Measurements from ENCODE around the gene RNF215.

The RNF215 gene

DNA sequence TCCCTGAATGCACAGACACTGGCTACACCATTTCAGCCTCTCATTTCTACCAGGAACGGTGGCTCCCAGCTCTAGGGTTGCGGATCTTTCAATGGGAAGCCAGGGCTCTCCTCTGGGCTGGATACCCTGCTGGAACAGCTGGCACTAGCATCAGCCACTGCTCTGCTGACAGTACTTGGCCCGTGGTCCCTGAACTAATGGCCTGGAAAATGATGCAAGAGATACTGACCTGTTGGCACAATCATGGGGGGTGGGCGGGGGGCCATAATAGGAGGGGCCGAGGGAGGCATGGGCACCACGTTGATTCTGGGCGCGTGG is 49.8 kb downstream of the RNF215 start:
- TF ChIP-seq MYC (IDR thresholded peaks at IDR 0.05; ENCODE audit: low read depth, low read length): no peak
- TF ChIP-seq, protein P1, sequence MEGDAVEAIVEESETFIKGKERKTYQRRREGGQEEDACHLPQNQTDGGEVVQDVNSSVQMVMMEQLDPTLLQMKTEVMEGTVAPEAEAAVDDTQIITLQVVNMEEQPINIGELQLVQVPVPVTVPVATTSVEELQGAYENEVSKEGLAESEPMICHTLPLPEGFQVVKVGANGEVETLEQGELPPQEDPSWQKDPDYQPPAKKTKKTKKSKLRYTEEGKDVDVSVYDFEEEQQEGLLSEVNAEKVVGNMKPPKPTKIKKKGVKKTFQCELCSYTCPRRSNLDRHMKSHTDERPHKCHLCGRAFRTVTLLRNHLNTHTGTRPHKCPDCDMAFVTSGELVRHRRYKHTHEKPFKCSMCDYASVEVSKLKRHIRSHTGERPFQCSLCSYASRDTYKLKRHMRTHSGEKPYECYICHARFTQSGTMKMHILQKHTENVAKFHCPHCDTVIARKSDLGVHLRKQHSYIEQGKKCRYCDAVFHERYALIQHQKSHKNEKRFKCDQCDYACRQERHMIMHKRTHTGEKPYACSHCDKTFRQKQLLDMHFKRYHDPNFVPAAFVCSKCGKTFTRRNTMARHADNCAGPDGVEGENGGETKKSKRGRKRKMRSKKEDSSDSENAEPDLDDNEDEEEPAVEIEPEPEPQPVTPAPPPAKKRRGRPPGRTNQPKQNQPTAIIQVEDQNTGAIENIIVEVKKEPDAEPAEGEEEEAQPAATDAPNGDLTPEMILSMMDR (IDR thresholded peaks at IDR 0.05; ENCODE audit: low read depth, low read length): no peak
- TF ChIP-seq, protein P2, sequence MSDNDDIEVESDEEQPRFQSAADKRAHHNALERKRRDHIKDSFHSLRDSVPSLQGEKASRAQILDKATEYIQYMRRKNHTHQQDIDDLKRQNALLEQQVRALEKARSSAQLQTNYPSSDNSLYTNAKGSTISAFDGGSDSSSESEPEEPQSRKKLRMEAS (IDR thresholded peaks at IDR 0.05; ENCODE audit: low read depth, low read length): no peak
- TF ChIP-seq POLR2A (IDR thresholded peaks at IDR 0.05; ENCODE audit: extremely low read depth, insufficient read length): no peak
- no peak for DNase-seq (ENCODE audit: low read depth)
- H3K4me3 ChIP-seq (ENCODE audit: low read depth, low read length): no peak overlapping the region

DNA sequence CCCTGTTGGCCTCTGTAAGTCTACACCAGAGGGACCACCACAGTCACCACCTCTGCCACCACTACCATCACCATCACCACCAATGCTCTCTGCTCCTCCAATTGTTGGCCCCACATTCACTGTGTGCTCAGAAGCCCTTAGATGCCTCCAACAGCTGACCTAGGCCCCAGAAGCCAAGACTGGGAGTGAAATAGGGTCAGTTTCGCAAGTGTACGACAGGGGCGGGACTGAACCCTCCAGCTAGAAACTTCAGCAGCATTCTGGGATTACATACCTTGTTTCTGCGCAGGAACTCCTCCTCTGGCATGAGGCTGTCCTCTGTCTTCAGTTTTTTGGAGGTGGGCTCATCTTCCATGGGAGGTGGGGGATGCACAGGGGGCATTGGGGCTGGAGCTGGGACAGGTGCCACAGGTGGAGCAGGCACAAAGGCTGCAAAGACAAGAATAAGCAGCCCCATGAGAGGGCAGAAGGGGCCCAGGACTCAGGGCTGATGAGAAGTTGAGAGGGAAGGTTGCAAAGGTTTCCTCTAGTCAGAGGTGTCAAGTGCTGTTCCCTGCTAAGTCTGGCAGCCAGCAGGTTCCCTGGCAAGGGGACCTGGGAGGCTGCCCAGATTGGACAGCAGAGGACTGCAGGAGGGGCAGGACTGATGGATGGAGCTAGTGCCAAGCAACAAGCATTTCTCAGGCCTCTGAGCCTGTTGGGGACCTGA is 50.3 kb downstream of the RNF215 start:
- H3K4me3 ChIP-seq (ENCODE audit: low read depth, low read length): no peak overlapping the region
- TF ChIP-seq, protein P2 (IDR thresholded peaks at IDR 0.05; ENCODE audit: low read depth, low read length): no peak
- no peak for DNase-seq (ENCODE audit: low read depth)

DNA sequence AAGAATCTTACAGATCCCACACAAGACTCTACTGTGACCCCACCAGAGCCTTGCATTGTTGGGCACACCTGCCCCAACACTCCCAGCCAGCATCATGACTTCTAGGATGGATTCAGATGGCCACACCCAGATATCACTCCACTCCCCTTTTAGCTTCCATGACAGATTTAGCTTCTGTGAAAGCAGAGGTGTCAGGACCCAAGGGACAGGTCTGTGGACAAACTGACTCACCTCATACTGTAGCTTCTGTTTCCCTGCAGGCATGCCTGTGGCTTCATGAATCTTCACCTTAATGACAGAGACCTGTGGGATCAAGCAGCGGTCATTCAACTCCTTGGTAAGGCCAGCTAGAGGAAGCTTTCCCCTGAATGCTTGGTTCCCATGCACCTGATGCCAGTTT is 52.0 kb downstream of the RNF215 start:
- DNase-seq (ENCODE audit: low read depth): no peak
- TF ChIP-seq MYC (IDR thresholded peaks at IDR 0.05; ENCODE audit: low read depth, low read length): no peak
- no peak for TF ChIP-seq POLR2A (IDR thresholded peaks at IDR 0.05; ENCODE audit: extremely low read depth, insufficient read length)
- TF ChIP-seq, protein P1 (IDR thresholded peaks at IDR 0.05; ENCODE audit: low read depth, low read length): no peak
- TF ChIP-seq, protein P2 (IDR thresholded peaks at IDR 0.05; ENCODE audit: low read depth, low read length): no peak
- no peak overlapping the region for H3K4me3 ChIP-seq (ENCODE audit: low read depth, low read length)

DNA sequence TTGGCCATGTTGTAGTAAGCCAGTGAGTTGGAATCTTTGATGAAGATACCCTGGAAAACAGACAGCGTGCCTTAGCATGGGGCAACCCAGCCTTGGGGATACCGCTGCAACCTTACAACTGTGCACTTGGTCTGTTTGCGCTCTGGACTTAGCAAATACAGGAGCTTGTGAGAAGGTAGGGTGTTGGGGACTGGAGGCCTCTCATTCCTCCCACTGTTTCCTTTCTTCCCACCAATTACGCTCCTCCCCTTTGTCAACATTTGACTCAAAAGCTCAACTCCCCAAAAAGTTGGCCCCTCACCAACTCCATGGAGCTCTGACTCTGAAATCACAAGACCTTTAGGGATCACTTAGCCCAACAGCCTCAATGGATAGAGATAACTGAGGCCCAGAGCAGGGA is 52.6 kb downstream of the RNF215 start:
- DNase-seq (ENCODE audit: low read depth): no peak
- no peak overlapping the region for H3K4me3 ChIP-seq (ENCODE audit: low read depth, low read length)
- TF ChIP-seq, protein P1 (IDR thresholded peaks at IDR 0.05; ENCODE audit: low read depth, low read length): no peak
- TF ChIP-seq POLR2A (IDR thresholded peaks at IDR 0.05; ENCODE audit: extremely low read depth, insufficient read length): no peak
- TF ChIP-seq, protein P2 (IDR thresholded peaks at IDR 0.05; ENCODE audit: low read depth, low read length): no peak
- no peak for TF ChIP-seq MYC (IDR thresholded peaks at IDR 0.05; ENCODE audit: low read depth, low read length)

DNA sequence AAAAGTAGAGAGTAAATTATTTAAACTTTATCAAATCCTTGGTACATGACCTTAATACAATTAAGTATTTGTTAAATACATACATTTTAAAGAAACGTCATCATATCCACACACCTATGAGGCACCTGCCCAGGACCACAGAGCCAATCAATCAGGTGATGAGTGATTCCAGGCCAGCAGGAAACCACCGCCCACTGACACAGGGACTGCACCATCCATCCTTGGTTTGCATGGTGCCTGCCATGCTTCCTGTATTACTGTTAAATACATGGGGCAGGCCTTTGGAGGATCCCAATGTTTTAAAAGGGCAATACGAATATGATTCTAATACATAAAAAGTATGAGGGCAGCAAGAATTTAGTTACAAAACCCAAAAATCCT is 53.5 kb downstream of the RNF215 start:
- TF ChIP-seq, protein P1 (IDR thresholded peaks at IDR 0.05; ENCODE audit: low read depth, low read length): no peak
- TF ChIP-seq, protein P2 (IDR thresholded peaks at IDR 0.05; ENCODE audit: low read depth, low read length): no peak
- TF ChIP-seq POLR2A (IDR thresholded peaks at IDR 0.05; ENCODE audit: extremely low read depth, insufficient read length): no peak
- no peak for TF ChIP-seq MYC (IDR thresholded peaks at IDR 0.05; ENCODE audit: low read depth, low read length)
- DNase-seq (ENCODE audit: low read depth): no peak

DNA sequence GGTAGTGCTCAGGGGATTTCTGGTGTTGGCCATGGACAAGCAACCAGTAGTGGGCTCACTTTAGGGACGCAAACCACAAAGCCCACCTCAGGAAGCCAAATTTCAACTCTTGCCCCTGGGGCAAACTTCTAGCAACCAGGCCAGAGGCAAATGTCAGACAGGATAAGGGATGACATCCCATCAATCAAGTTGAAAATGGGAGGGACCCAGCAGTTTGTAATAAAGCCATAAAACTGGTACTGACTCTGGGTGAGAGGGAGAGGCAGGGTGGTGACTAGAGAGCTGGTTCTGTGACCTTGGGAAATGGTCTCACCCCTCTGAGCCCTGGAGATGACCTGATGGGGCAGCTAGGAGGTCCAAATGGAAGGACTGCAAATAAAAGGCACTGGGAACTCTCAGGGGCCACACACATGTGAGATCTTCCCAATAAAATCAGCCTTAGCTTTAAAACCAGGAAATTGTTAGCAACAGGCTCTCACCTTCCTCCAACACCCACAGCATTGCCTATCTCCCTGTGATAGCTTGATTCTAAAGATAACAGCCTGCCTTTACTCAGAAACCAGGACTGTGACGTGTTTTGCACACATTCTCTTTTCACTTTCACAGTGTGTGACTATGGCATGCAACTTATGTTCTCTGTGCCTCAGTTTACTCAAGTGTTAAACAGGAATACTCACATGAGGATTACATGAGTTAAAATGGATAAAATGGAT is 54.1 kb downstream of the RNF215 start:
- H3K4me3 ChIP-seq (ENCODE audit: low read depth, low read length): no peak overlapping the region
- no peak for DNase-seq (ENCODE audit: low read depth)
- TF ChIP-seq MYC (IDR thresholded peaks at IDR 0.05; ENCODE audit: low read depth, low read length) (no peak), POLR2A (IDR thresholded peaks at IDR 0.05; ENCODE audit: extremely low read depth, insufficient read length) (no peak)
- TF ChIP-seq, protein P1 (IDR thresholded peaks at IDR 0.05; ENCODE audit: low read depth, low read length): no peak
- TF ChIP-seq, protein P2 (IDR thresholded peaks at IDR 0.05; ENCODE audit: low read depth, low read length): no peak

More for the DNA sequence above, 53.5 kb downstream of the RNF215 start:
- no peak overlapping the region for H3K4me3 ChIP-seq (ENCODE audit: low read depth, low read length)
